Measurements from ENCODE around the gene NMNAT2. TPM values are rescaled to one million over a fixed set of nuclear protein-coding genes. Genes with fewer than 3 reads are reported as not detected.

The NMNAT2 gene
- total and polyA plus RNA-seq, 2 donors (not counting 3 experiments of a cell fraction or from before 2014, with no cell fraction given), result 0.28 to 0.38 TPM

- no peak overlapping the region for H3K27ac ChIP-seq (ENCODE audit: insufficient read depth, low read depth, low read length)
- peaks cover 7% of the 10 kb centered on the region for H3K4me1 ChIP-seq (ENCODE audit: control insufficient read depth, extremely low read depth, insufficient read depth, low read length)
- no peaks in the 10 kb centered on the region for H3K79me2 ChIP-seq (ENCODE audit: control insufficient read depth, insufficient read depth, low read length)
- no peak overlapping the region for H2AFZ ChIP-seq (ENCODE audit: low read depth, low read length)
- no TSS peak for BruUV-seq (replicated peaks)
- H3K9me3 ChIP-seq (replicated peaks; ENCODE audit: control insufficient read depth, insufficient read depth, low read length), result no peaks in the 10 kb centered on the region
- POLR2A ChIA-PET, result no interaction called here
- DNase-seq (ENCODE audit: low read depth, low spot score), result no peak
- no peak overlapping the region for H3K4me2 ChIP-seq (ENCODE audit: insufficient read depth, low read length)
- dilution Hi-C loops (cut with MboI; ENCODE audit: extremely low pct_ligation_motif_present, low sequenced_read_pairs), result no loop called here
- no peaks in the 10 kb centered on the region for H3K9me1 ChIP-seq (replicated peaks; ENCODE audit: control insufficient read depth, extremely low read depth, insufficient read depth, low read length)
- H3K9ac ChIP-seq (replicated peaks; ENCODE audit: extremely low read depth, insufficient read depth, low read length), result no peak overlapping the region
- H3K4me3 ChIP-seq (replicated peaks in 1 of 3; ENCODE audit: insufficient read depth in 1 of 3, low read depth in 1 of 3, low read length in 3 of 3), result no peak overlapping the region
- no peak for FAIRE-seq
- intact Hi-C loops (cut with micrococcal nuclease), result loop anchor here (5.0 kb wide), 1 partner anchor 357 kb away; no protein-coding TSS in a partner anchor
- H3K36me3 ChIP-seq (ENCODE audit: control insufficient read depth in 2 of 2, extremely low read depth in 1 of 2, insufficient read depth in 2 of 2, low read length in 2 of 2), result no peaks in the 10 kb centered on the region
- no peaks in the 10 kb centered on the region for H4K20me1 ChIP-seq (replicated peaks; ENCODE audit: control insufficient read depth, extremely low read depth, insufficient read depth, low read length)
- H3K27me3 ChIP-seq (ENCODE audit: control insufficient read depth in 2 of 2, insufficient read depth in 2 of 2, low read length in 2 of 2), result peaks cover 0 to 4% of the 10 kb centered on the region in 2 experiments
- CTCF ChIA-PET, result interaction anchor here (1.0 to 2.4 kb wide), 8 partner anchors 9 to 357 kb away, joined by 4 to 24 read pairs (median 8); no protein-coding TSS in a partner anchor
- no peak for TF ChIP-seq FOS (IDR thresholded peaks at IDR 0.05; ENCODE audit: borderline replicate concordance, insufficient read depth, low read length)
- TF ChIP-seq POLR2AphosphoS5 (IDR thresholded peaks at IDR 0.05; ENCODE audit: insufficient read depth, low read depth, low read length), result no peak
- no peak for TF ChIP-seq MAX (IDR thresholded peaks at IDR 0.05; ENCODE audit: insufficient read depth, insufficient read length)
- no peak for TF ChIP-seq CTCF (IDR thresholded peaks at IDR 0.05; ENCODE audit: extremely low read depth in 1 of 2, insufficient read depth in 1 of 2, low read depth in 1 of 2, low read length in 2 of 2)
- TF ChIP-seq EZH2 (IDR thresholded peaks at IDR 0.05; ENCODE audit: borderline replicate concordance, low read depth, low read length, severe bottlenecking), result no peak
- TF ChIP-seq MYC (IDR thresholded peaks at IDR 0.05; ENCODE audit: low read depth, low read length), result no peak
- no peak for TF ChIP-seq POLR2A (IDR thresholded peaks at IDR 0.05; ENCODE audit: low read depth, low read length)
- TF ChIP-seq JUN (IDR thresholded peaks at IDR 0.05; ENCODE audit: borderline replicate concordance, insufficient read depth, insufficient read length, low read depth), result no peak
- no peak for TF ChIP-seq GATA2 (IDR thresholded peaks at IDR 0.05; ENCODE audit: insufficient read depth, insufficient read length, low read depth, low read length)
These were observed 98.6 kb downstream of the NMNAT2 start for GRCh38 chr1:183319606-183320005.
